ENCODE results near the gene PODXL.

GRCh38 chr7:131583430-131583829 is 27.0 kb upstream of the PODXL start:
- no peak for TF ChIP-seq CTCF (IDR thresholded peaks at IDR 0.05)
- no peak for TF ChIP-seq EP300 (IDR thresholded peaks at IDR 0.05)

Data from upper lobe of left lung (tissue), 4 donors.